Activated CD4-positive, alpha-beta T cell treated with anti-CD3 and anti-CD28 coated beads for 48 hours (primary cell): Measurements from ENCODE around the gene DIPK2B.
A peak's percentile ranks its signal among the peaks of the same experiment; 100 is the strongest.

ENCODE experiments used
- DNase-seq: peaks from one replicate; pipeline ENCODE4 v3.0.0-alpha.2; 2020

Gene DIPK2B

GRCh38 chrX:45200741-45201234 lies at the start of gene DIPK2B:
Gene DIPK2B (minus strand): TSS chrX:45200876. CDS start chrX:45200826, 50 bp downstream.
- no peak for DNase-seq

GRCh38 chrX:45240301-45240700 lies 39.6 kb upstream of the DIPK2B start:
- no peak for DNase-seq

DNA sequence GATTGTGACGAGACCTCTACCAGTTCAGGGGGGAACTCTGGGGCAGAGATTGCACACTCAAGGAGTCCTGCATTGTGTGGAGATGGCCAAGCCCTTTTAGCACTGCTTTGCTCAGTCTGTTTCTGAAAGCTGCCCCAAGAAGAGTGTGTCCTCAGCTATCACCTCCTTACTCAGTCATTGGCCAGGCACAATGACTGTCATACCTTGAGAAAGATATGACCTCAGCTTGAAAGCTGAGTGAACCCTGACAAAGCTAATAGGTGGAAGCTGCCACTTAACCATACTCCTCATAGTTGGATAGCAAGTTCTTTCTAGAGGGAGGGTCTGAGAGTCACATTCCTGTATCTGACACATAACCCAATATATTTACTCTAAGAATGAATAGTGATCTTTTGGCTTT lies 37.8 kb upstream of the DIPK2B start:
- DNase-seq = no peak

- DNase-seq = no peak
Observed at GRCh38 chrX:45233531-45233930, 32.9 kb upstream of the DIPK2B start.

GRCh38 chrX:45232139-45232538 lies 31.5 kb upstream of the DIPK2B start:
- no peak for DNase-seq

- no peak for DNase-seq
Observed at GRCh38 chrX:45230410-45230809, 29.7 kb upstream of the DIPK2B start.

GRCh38 chrX:45229348-45229747 lies 28.7 kb upstream of the DIPK2B start:
- no peak for DNase-seq

DNA sequence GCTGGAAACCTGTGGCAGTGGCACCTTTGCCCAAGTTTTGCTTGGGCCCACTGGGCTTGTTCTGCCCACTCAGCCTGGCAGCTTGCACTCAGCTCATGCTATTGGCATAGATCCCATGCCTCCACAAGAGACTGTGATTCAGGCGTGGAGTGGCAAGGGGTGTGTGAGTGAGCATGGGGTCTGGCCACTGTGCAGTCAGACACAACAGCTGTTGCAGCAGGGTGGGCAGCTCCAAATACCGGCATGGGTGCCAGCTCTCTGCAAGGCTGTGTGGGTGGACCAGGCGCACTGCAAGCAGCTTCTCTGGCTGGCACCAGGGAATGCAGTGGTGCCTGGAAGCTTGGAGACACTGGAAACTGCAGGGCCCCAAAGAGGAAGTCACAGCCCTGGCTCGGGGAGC lies 27.4 kb upstream of the DIPK2B start:
- DNase-seq = no peak

GRCh38 chrX:45208121-45208856 lies 7.6 kb upstream of the DIPK2B start:
- DNase-seq = no peak

GRCh38 chrX:45202171-45202570 lies 1.5 kb upstream of the DIPK2B start:
- DNase-seq = no peak

DNA sequence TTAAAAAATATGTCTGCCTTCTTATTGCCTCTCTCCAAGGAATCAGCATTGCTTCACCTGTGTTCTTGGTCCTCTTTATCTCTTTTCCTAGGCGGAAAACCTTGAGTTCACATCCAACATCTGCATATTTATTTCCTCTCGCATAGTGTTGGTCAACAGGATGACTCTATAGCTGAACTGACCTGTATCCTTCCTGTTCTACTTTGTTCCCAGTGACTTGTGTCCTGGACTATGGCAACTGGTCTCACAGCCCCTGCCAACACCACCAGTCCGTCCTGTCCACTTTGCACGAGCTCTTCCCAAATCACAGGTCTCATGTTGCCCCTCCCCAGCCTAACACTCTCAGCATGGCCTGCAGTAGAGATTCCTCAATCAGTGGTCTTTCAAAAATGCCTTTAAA lies 2.0 kb downstream of the DIPK2B start:
- DNase-seq = no peak

DNA sequence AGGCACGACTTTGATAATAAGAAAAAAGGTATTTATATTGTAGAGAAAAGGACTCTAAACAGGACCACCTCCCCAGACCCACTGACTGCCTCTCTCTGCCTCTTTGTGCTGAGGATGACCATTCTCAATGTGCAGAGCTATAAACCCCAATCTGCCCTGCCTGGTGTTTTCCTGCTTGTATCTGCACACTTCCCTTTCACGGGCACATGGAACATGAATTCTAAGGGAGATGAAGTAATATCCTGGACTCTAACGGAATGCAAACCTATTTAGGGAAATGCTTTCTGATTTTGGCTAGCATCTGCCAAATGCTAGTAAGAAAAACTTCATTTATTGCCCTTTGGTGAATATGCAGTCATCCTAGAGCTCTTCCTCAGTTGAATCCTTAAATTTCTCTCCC lies 2.4 kb downstream of the DIPK2B start:
- DNase-seq = no peak

GRCh38 chrX:45196701-45197100 lies 4.0 kb downstream of the DIPK2B start:
- DNase-seq = no peak

DNA sequence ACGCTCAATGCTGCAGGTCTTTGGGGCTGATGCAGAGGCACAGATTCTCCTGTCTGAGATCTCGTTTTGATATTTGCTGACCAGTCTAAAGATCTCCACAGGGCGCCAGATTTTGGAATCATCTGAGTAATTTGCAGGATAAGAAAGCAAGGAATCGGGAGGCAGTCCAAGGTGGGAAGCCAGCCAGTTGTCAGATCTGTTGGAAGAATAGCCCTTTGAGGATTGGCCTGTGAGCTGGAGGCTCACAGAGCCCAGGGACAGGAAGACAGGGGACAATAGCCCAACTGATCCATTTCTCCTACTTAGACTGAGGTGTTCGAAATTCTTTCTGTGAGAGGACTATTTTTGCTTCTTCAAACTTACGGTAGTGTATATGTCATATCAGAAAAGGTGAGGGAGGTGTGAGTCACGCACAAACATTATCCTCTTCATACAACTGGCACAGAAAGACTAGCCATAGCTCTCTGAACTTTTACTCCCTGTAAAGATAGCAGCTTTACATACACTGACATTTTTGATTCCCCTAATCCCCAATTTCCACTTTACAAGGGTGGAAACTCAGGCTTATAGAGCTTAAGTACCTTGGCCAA lies 8.8 kb downstream of the DIPK2B start:
- DNase-seq = no peak

- no peak for DNase-seq
Observed at GRCh38 chrX:45191383-45191782, 9.3 kb downstream of the DIPK2B start.

- DNase-seq = no peak
Observed at GRCh38 chrX:45187731-45188130, 12.9 kb downstream of the DIPK2B start.

- no peak for DNase-seq
Observed at GRCh38 chrX:45186643-45187026, 14.0 kb downstream of the DIPK2B start.

GRCh38 chrX:45184211-45184610 lies 16.5 kb downstream of the DIPK2B start:
- no peak for DNase-seq

GRCh38 chrX:45172890-45173289 lies 27.8 kb downstream of the DIPK2B start:
- DNase-seq = peak; percentile 11

DNA sequence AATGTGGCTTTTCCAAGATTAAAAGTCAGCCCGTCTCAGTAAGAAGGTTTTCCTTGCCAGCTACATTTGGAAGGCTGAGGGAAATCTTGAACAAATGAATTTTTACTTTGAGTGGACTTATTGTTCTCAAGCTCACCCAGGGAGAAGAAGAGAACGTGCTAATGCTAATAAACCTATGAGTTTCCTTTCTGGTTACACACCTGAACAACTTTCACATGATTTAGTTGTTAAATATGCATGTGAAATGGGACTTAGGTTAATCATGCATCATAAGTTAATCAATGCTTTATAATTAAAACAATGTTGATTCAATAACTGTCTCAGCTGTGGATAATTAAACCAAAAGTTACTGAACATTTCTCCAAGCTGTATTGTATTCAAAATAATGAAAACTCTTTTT lies 33.9 kb downstream of the DIPK2B start:
- DNase-seq = no peak

DNA sequence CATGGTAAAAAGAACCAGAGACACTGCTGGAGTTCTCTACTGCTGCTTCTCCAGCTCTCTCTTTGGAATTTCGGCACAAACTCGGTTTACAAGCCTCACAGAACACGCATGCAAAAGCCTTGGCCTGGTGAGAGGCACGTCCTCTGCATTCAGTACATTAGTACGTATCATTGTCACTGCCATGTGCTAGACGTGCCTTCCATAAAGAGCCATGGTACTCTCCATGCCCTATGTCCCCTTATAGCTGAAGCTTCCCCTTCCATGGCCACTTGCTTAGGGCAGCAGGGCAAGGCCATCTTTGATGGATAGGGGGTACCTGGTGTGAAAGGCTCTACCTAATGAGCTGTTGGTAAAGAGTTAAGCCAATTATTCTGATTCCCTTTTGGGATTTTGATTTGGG lies 35.0 kb downstream of the DIPK2B start:
- no peak for DNase-seq

GRCh38 chrX:45164995-45165394 lies 35.7 kb downstream of the DIPK2B start:
- no peak for DNase-seq

DNA sequence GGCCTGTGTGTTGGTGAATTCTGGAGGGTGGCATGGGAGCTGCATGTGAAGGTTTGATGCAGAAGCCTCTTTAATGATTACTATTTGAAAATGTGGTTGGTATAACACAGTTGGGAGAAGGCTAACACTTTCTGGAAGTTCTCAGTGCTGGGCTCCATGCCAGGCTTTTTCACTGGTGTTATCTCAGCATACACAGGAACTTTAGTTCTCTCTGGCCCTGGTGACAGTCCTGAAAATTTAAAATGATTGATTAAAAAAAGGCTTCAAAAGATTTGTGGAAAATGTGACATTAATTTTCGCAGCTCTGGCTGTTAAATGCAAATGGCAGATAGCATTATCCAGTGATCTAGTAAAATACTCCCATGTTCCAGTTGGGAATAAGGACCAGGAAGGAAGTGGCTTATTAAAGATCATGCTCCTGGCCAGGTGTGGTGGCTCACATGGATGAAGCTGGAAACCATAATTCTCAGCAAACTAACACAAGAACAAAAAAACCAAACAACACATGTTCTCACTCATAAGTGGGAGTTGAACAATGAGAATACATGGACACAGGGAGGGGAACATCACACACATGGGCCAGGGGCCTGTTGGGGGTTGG lies 36.6 kb downstream of the DIPK2B start:
- no peak for DNase-seq

GRCh38 chrX:45157647-45158046 lies 43.0 kb downstream of the DIPK2B start:
- no peak for DNase-seq
